Placental epithelial cell (primary cell): ENCODE data around the gene FCHSD2. TPM values are rescaled to one million over a fixed set of nuclear protein-coding genes. Genes with fewer than 3 reads are reported as not detected.

ENCODE experiments used
- small RNA-seq: library from RNA; depleted of rRNA; stranded (forward); fragments of <200 nt; gene quantifications from one replicate; pipeline ENCODE3, GENCODE V24; 2012
- total RNA-seq: library from RNA; depleted of rRNA; stranded (reverse); fragments of >200 nt; gene quantifications from 2 replicates; pipeline ENCODE4 v1.2.3, GENCODE V29; 2012

The FCHSD2 gene
- total RNA-seq = 8.8 and 9.4 TPM in 2 replicates

DNA sequence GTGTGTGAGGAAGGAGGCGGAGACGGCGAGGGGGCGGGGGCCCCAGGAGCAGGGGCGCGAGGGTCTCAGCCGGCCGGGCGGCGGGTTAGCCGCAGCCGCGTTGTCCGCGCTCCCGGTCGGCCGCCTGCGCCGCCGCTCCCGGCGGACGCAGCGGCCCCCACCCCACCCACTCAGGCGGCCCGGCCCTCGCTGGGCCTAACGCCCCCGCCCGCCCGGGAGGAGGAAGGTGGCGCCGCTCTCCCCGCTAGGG, at the start of gene FCHSD2:
Gene FCHSD2, minus strand, starts transcription at position 191 of the 250 bp plus-strand sequence. CDS start 441 bp downstream, outside the sequence.

DNA sequence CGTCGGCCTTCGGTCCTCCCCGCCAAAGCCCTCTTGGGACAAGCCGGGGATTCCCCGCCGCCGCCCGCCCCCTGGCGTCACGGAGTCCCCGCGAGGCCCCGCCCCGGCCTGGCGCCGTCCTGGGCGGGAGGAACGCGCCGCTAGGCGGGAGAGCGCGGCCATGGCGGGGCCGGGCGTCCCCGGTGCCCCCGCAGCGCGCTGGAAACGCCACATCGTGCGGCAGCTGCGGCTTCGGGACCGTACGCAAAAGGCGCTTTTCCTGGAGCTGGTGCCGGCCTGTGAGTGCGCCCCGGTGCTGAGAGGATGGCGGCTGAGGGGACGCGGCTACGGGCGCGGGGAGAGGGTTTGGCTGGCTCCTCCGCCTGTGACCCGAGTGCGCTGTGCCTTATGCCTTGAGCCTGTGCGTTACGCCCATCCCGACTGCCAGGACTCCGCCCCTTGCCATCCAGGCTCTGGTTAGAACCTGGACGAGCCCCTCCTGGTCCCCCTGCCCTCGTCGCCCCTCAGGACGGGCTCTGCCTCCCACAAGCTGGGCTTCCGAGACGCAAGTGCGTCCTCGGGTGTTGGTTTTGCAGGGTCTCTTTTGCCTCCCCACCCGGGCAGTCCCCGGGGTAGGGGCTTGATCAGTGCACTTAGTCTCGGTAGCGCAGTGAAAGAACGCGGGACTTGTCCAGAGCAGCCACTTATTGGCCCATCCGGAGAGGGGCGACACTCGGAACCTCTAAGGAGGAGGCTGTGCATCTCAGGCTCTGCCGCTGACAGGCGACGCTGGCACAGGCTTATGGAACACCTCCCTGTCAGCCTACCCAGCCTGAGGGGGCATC, 327.6 kb downstream of the FCHSD2 start, which contains the start of gene ATG16L2:
Gene ATG16L2, plus strand, starts transcription at position 126 of the 824 bp plus-strand sequence. Its CDS starts 35 bp downstream, at position 161.

DNA sequence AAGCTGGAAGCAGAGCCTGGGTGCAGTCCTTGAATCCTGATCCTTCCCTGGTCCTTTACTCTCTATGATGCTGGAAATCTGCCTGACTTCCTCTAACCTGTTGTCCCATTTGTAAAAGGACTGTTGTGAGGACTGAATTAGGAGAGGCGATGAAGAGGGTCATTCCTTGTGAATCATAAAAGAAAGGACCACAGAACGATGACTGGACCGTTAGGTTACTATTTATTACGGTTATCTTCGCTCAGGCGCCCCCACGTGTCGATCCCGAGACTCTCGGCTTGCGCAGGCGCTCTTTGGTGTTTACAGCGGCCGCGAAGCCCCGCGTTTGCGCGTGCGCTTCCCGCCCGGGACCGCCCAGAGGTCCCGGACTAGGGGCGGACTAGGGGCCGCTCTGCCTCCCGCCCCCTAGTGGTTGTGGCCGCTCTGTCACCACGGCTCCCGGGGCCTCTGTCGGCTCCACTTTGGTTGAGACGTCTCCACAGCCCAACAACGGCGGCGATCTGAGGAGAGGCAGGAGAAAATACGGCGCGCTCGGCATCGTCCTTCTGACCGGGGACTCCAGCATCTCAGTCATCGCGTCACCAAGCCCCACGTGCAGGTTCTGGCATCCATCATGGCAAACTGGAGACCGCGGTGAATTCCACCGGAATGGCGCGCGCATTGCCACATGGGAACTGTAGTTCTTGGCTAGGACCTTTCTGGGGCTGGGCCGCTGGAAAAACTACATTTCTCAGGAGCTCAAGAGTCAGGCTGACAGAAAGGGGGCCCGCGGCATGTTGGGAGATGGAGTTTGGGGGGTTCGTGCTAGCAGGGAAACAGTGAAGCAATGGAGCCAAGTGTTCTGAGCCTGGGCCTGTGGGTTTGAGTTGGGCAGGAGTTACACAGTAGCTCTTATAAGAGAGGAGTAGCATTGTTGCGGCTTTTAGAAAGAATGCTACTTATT, 348.4 kb downstream of the FCHSD2 start, which contains the start of gene STARD10:
Gene STARD10, minus strand, starts transcription at position 623 of the 943 bp plus-strand sequence. CDS start 12,866 bp downstream, outside the sequence.

Small RNA genes within 50 kb of the gene (small RNA-seq; reads per million reads assigned to genes)
- not detected for gene RNU6-672P

Other genes starting within 250 kb of the FCHSD2 start
- gene P2RY2, start 76.0 kb upstream of the FCHSD2 start, total RNA-seq = 9.0 and 16.3 TPM in 2 replicates
- gene P2RY6, start 130.0 kb upstream of the FCHSD2 start, total RNA-seq = 1.8 and 8.2 TPM in 2 replicates
- 36.1 and 47.6 TPM in 2 replicates for gene ARHGEF17, start 166.0 kb upstream of the FCHSD2 start, total RNA-seq
- gene RELT, start 234.1 kb upstream of the FCHSD2 start, total RNA-seq = 2.4 and 3.8 TPM in 2 replicates